GM10248 (cell line): Measurements from ENCODE around the gene IFT81.
A peak's percentile ranks its signal among the peaks of the same experiment; 100 is the strongest.

Experiments used
- CTCF ChIA-PET: fragments of 300-600 bp; sonication (Branson Sonifier 250); formaldehyde crosslinking; extraction: SDS; loops from one replicate; lab custom pipeline; 2021; ENCODE audit warnings: antibody characterized with exemption; lab: Yijun Ruan, JAX
- POLR2A ChIA-PET: fragments of 350-650 bp; sonication (Branson Sonifier 250); formaldehyde crosslinking; extraction: SDS; loops from one replicate; lab custom pipeline; 2020; ENCODE audit warnings: antibody characterized with exemption; lab: Yijun Ruan, JAX
- DNase-seq: peaks from one replicate; pipeline ENCODE4 v3.0.0; 2012; ENCODE audit errors: extremely low spot score
- CTCF ChIP-seq: IDR thresholded peaks from 2 replicates; pipeline ENCODE4 v1.5.1; 2012; ENCODE audit warnings: mild to moderate bottlenecking, low read depth; ENCODE audit errors: extremely low read depth, missing control alignments, control extremely low read depth

Gene IFT81

GRCh38 chr12:110100315-110100970 lies 23.7 kb upstream of the IFT81 start:
- POLR2A ChIA-PET, result no interaction called here
- CTCF ChIA-PET, result interaction anchor here (0.7 to 4.4 kb wide), 24 partner anchors 10 to 502 kb away, joined by 3 to 38 read pairs (median 4); partner anchors contain the start of gene GPN3
- peak; percentile 94 for TF ChIP-seq CTCF
- DNase-seq, result peak; percentile 81

- ChIA-PET POLR2A (interaction anchor here (0.7 kb wide), 1 partner anchor 150 kb away, joined by 3 read pairs; no protein-coding TSS in a partner anchor), CTCF (interaction anchor here (1.0 to 4.4 kb wide), 12 partner anchors 10 to 786 kb away, joined by 3 to 38 read pairs (median 6); no protein-coding TSS in a partner anchor)
- peak; percentile 26 for DNase-seq
- TF ChIP-seq CTCF, result peak; percentile 23
Measured at GRCh38 chr12:110102255-110102654, 21.9 kb upstream of the IFT81 start.

GRCh38 chr12:110104188-110105094 lies 19.7 kb upstream of the IFT81 start:
- TF ChIP-seq CTCF, result no peak
- no peak for DNase-seq
- ChIA-PET POLR2A (no interaction called here), CTCF (interaction anchor here (1.0 to 4.4 kb wide), 4 partner anchors 20 to 783 kb away, joined by 3 to 38 read pairs (median 4); partner anchors contain the start of gene IFT81)

- POLR2A ChIA-PET, result no interaction called here
- no peak for TF ChIP-seq CTCF
- DNase-seq, result no peak
- CTCF ChIA-PET, result interaction anchor here (1.0 to 4.4 kb wide), 4 partner anchors 19 to 326 kb away, joined by 3 to 38 read pairs (median 6); partner anchors contain the start of gene IFT81
Measured at GRCh38 chr12:110105159-110105558, 19.0 kb upstream of the IFT81 start.

- DNase-seq, result no peak
- ChIA-PET CTCF (interaction anchor here (1.0 kb wide), 2 partner anchors 18 to 325 kb away, joined by 3 to 6 read pairs; partner anchors contain the start of gene IFT81), POLR2A (no interaction called here)
- no peak for TF ChIP-seq CTCF
Measured at GRCh38 chr12:110105986-110106385, 18.2 kb upstream of the IFT81 start.
